HG02870 (cell line): ENCODE results near the gene VSX1.

ENCODE experiments used
- ATAC-seq: cut with Tn5 transposase; IDR thresholded peaks from one replicate; pipeline ENCODE4 v1.9.1; 2021; ENCODE audit warnings: mild to moderate bottlenecking, moderate library complexity; ENCODE audit not compliant: unreplicated experiment

The VSX1 gene

DNA sequence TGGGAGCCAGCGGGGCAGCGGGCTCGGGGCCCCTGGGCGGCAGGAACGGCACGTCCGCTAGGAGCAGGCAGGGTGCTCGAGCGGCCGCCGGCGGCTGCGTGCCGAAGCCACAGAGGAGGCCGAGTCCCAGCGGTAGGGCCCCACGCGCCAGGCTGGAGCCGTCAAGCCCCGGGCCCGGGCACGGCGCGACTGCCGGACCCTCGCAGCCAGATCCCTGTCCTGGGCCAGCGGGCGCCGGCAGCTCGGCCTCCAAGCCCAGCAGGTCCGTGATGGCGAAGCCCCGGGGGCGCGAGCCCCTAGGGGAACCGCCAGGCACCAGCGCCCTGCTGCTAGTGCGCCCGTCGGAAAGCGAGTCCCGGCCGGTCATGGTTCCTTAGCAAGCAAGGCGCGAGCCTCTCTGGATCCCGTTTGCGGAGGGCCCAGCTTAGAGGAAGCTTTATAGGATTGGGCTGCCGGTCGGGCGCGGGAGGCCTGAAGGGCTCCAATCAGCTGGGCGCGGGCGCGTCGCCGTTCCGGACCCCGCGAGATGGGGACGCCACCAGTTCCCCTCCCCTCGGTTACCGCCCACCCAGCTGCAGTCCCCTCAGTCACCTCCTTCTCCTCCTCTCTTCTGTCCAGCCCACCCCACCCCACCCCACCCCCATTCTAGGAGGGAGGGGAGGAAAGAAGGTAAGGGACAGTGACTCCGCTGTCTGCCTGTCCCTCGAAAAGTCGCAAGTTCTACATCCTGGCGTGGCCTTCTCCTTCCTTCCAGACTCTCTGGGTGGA is at the start of gene VSX1:
TSS of gene VSX1 (minus strand) at position 412 of the 768 bp plus-strand sequence. CDS start at position 367, 45 bp downstream.
- ATAC-seq: no peak

DNA sequence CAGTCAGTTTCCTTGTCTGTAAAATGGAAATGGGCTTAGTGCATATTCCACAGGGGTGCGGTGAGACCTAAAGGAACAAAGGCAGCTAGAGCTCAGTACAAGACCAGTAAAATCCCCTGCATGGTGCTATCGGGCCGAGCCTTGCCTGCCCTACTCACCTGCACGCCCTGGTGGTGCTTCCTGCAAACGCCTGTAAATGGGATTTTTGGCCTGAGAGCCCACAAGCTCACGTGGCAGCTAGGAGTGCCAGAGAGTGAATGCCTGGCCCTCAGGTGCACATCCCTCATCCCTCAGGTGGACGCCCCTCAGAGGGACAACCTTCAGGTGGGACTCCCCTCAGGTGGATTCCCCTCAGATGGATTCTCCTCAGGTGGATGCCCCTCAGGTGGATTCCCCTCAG is 48.0 kb upstream of the VSX1 start:
- no peak for ATAC-seq

DNA sequence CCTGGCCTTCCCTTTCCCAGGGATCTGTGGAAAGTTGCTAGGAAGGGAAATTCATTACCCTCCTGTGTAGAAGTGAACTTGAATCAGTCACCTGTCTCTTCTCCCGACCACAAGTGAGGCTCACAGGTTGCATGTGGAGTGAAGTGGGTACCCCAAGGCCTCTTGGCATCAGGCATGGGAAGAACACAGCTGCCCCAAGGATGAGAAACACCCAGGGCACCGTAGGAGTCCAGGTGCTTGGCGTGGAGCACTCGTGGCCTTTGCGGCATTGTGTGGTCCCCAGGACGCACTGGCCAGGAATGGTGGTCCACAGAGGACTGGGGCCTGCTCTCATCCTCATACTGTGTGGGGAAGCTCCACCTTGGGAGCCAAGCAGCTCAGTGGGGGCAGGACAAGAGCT is 47.5 kb upstream of the VSX1 start:
- ATAC-seq: no peak

DNA sequence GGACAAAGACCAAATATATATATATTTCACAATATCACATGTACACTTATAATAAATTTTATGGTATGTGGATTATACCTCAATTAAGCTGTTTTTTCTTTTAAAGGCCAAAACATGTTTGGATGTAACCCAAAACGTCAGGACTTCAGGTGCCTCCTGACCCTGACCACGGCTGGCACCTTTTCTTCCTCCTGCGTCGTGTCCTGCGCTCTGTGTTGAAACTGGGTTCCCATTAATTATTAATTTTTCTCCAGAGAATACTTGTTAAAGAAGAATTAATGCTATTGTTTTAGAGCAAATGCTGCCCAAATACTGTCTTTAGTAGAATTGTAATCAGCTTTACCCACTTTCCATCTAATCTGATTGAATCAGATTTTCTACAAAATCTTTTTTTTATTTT is 46.7 kb upstream of the VSX1 start:
- no peak for ATAC-seq

DNA sequence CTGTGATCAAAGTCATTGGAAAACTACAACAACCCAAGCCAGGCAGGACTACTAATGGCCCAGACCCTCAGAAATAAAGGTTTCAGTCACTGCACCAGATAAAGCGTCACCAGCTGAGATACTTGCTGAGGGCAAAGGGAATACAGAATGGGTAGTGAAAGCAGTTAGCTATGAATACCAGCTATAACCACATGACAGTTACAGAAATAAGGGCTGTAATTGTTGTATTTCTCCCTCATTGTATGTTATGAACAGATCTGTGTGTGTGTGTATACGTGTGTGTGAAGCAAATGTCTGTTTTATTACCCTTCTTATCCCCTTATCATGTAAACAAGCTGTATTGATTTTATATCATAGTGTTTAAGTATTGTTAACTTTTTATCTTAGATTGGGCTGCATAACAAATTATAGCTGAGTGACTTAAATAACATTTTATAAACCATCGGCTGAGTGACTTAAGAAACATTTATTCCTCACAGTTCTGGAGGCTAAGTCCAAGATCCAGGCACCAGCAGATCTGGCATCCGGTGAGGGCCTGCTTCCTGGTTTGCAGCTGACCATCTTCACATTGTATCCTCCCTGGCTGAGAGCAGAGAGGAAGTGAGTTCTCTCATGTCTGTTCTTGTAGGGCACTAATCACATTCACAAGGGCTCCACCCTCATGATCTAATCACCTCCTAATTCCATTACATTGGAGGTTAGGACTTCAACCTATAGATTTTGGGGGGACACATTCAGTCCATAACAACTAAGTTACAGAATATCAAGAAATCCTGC is 46.0 kb upstream of the VSX1 start:
- ATAC-seq: no peak

DNA sequence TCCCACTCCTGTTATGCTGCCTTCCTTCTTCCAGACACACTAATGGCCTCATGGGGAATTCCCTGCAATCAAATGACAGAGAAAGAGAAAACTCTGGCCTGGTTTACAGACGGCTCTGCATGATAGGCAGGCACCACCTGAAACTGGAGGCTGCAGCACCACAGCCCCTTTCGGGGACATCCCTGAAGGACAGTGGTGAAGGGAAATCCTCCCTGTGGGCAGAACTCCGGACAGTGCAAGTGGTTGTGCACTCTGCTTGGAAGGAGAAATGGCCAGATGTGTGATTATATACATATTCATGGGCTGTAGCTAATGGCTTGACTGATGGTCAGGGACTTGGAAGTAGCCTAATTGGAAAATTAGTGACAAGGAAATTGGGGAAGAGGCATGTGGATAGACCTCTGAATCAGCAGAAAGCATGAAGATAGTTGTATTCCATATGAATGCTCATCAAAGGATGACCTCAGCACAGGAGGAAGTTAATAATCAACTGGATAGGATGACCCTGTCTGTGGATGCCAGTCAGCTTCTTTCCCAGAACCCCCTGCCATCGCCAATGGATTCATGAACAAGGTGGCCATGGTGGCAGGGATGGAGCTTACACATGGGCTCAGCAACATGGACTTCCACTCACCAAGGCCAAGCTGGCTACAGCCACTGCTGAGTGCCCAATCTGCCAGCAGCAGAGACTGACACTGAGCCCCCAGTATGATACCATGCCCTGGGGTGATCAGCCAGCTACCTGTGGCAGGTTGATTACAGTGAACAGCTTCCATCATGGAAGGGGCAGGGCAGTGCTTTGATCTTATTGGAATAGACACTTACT is 44.5 kb upstream of the VSX1 start:
- ATAC-seq: no peak

DNA sequence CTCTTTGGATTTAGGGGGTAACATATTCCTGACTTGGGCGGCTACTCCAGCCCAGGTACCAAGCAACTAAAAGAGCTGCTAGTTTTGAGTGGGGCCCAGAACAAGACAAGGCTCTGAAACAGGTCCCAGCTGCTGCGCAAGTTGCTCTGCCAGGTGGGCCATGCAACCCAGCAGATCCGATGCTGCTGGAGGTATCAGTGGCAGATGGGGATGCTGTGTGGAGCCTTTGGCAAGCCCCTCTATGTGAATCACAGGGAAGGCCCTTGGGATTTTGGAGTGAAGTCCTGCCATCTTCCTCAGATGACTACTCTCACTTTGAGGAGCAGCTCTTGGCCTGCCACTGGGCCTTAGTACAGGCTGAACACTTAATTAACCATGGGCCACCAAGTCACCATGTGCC is 43.7 kb upstream of the VSX1 start:
- ATAC-seq: no peak

DNA sequence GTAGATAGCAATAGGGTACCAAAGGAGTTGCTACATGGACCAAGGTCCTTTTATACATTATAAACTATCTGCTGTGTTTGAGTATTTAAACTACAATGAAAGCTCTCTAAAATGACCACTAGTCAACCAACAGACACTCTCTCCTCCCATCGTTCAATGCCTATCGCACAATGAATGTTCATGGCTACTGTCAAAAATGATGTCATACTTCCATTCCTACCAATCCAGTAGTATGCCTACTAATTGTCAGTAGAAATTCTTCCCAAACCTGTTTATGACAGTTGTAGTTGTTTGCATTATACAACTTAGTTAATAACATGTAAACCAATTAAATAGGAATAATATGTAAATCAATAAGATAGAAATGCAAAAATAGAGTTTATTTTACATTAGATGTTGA is 39.0 kb upstream of the VSX1 start:
- ATAC-seq: no peak

DNA sequence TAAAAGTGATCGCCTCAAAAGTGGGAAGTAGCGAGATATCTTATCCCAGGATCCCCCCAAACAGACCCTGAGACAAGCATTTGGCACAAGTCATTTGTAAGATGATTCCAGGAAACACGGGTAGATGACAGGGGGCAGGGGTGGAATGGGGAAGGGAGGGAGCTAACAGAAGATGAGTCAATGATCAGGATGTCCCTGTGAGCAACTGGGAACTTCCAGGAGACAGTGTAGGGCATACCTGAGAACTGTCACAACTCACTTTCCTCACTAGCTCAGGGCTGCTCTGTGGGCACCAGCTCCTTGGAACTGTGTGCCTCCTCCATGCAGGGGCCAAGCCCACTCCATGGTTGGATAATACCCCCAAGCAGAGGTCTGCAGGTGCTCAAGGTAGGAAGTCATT is 38.5 kb upstream of the VSX1 start:
- ATAC-seq: no peak

DNA sequence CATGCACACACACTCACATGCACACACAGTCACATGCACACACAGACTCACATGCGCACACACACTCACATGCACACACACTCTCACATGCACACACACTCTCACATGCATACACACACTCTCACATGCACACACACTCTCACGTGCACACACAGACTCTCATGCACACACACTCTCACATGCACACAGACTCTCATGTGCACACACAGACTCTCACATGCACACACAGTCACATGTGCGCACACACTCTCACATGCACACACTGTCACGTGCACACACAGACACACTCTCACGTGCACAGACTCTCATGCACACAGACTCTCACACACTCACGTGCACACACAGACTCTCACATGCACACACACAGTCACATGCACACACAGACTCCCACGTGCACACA is 36.6 kb upstream of the VSX1 start:
- no peak for ATAC-seq

DNA sequence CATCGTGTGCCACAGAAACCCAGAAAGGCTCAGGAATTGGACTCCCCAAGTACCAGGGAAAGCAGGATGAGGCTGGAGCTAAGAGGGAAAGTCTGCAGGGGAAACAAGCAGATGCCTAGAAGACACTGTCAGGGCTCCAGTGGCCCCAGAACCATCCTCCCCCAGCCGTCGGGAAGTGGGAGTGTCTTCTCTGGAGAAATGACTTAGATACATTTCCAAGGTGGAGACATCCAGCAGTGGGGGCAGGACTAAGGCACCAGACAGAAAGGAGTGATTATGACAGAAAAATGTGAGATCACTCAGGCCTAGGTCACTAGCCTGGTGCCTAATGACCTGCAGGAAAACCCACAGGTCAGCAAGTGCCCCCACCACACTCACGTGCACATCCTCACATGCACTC is 36.0 kb upstream of the VSX1 start:
- ATAC-seq: no peak

DNA sequence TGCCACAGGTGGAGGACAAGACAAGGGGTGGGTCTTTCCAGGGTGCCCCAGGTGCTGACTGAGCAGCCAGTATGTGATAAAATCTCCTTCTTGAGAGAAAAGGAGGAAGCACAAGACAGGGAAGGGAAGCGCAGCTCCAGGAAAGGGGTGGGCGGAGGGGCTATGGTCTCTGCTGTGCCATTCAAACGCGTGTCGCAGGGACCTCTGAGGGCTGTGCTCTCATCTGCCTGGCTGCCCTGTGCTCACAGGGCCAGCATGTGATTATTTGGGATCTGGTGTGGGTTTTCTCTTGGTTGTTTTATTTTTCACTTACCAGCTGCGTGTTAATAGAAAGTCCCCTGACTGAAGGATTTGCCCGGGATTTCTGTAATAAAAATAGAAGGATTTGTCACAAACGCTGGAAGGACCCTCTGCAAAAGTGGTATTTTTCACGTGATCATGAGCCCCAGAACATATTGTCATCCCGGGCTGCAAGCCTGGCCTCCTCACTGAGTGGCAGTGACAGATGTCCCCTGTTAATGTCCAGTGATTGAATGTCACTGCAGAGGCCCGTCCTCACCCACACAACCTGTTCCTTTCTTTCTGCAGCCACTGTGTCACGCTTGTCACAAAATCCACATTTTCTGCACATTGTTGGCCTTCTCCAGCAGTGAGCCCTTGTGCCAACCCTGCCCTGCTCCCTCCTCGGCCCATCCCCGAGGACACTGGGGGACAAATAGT is 35.0 kb upstream of the VSX1 start:
- no peak for ATAC-seq

DNA sequence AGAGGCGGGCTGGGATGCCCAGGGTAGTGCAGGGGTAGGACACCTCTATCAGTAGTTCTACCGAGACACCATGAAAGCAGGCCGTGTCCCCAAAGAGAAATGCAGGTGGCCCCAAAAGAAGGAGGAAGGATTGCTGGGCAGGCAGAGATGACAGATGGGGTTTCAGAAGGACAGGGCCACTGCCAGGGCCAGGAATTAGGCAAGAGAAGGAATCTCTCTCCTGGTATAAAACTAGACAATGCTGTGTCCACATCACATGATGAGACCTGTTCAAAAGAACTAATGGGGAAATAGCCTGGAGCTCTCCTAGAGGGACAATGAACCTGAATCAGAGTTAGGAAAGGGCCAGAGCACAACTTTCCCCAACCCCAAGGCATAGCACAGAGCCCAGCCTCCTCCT is 21.6 kb upstream of the VSX1 start:
- ATAC-seq: no peak

DNA sequence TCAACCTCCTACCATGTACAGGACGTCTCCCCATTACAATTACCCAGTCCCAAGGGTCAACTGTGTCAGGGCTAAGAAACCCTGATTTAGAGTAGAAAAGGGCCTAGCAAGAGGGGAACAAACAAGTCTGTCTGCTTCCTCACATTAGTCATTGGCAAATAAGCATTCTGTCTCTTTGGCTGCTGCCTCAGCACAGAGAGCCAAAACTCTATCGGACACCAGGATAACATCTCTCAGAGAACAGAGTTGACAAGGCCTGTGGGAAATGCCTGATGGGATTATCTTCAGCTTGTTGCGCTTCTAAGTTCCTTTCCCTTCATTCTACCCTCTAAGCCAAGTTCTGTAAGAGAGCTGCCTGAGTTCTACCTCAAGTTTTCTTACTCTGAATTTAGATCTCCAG is 19.0 kb upstream of the VSX1 start:
- ATAC-seq: no peak

DNA sequence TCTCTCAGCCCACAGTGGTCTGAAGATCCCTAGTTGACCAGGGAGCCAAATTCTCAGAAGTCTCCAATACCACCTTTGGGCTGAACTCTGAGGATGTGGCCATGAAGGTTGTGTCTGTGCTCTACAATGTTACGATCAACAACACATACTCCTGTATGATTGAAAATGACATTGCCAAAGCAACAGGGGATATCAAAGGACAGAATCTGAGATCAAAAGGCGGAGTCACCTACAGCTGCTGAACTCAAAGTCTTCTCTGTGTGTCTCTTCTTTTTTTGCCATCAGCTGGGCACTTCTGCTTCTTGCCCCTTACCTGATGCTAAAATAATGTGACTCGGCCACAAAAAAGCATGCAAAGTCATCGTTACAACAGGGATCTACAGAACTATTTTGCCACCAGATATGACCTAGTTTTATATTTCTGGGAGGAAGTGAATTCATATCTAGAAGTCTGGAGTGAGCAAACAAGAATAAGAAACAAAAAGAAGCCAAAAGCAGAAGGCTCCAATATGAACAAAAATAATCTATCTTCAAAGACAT is 17.7 kb upstream of the VSX1 start:
- ATAC-seq: no peak

DNA sequence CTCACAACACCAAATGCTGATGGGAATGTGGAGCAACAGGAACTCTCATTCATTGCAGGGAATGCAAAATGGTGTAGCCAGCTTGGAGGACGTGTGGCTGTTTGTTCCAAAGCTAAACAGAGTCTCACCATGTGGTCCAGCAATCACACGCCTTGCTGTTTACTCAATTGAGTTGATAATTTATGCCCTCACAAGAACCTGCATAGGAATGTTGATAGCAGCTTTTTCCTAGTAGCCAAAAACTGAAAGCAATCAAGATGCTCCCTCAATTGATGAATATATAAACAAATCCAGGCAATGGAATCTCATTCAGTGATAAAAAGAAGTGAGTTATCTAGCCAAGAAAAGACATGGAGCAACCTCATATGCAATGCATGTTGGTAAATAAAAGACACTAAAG is 15.6 kb upstream of the VSX1 start:
- no peak for ATAC-seq

DNA sequence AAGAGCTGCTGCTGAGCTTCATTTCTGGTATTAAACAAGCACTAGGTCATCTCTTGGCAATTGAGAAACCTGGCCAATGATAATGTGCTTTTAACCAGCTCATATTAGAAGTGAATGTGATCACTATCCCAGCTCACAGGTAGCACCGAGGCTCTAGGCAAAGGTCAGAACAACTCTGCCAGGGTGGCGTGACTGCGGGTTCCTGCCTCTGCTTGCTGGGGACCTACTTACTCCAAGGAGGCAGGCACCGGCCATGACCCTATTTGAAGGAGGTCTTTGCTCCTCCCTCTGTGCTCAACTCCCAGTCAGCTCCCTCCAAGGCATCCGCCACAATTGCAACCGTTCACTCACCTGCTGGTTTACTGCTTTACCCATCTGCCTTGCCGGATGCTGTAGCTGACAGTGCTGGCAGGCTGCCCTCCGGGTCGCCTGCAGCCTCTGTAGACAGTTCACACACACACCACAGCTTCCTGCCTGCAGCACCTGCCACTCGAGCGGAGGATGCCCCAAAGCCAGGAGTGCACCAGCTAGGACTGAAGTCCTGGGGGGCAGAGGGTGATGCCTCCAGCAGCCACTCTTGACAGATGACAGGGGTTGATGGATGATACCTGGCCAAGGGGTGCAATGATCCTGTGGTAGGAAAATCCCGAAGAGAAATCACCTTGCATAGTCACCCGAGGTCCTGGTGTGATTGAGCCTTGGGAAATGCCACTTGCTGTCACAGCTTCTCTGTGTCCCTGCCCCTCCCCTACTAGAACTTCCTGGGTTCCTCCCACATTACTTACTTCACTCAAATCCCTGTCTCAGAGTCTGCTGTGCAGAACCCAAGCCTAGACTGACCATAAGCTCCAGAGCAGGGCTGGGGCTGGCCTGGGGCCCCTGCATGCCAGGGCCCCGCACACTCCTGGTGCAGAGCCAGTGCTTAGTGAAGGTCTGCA is 8.8 kb upstream of the VSX1 start:
- no peak for ATAC-seq

DNA sequence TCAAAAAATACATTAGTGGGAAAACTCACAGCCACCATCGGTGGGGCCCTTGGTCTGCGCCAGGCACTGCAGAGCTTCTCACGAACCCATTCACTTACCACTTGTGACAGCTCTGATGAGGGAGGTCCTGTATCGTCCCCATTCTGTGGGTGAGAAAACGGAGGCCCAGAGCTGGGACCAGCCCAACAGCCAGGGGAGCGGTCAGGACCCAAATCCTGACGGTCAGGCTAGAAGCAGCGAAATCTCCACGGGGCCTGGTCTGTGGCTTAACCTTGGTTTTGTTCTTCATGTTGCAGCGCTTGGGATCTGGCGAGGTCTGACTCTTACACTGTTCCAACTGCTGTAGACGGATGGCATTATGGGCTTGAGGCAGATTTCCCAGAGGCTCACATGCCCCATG is 7.7 kb upstream of the VSX1 start:
- ATAC-seq: no peak

DNA sequence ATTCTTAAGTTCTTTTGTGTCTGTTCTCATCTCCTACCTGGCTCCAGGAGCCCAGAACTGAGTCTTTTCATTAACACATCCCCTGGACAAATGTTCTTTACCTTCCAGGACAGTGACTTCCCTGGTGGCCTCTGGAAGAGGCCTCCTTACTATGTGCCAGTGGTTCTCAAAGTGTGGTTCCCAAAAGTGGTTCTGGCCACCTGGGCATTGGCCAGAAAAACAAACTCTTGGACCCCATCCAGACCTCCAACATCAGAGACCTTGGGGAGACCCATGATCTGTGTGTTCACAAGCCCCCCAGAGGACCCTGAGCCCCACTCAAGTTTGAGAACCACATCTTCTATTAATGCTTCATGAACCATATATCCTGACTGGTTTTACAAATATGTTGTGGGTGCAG is 7.2 kb upstream of the VSX1 start:
- no peak for ATAC-seq

DNA sequence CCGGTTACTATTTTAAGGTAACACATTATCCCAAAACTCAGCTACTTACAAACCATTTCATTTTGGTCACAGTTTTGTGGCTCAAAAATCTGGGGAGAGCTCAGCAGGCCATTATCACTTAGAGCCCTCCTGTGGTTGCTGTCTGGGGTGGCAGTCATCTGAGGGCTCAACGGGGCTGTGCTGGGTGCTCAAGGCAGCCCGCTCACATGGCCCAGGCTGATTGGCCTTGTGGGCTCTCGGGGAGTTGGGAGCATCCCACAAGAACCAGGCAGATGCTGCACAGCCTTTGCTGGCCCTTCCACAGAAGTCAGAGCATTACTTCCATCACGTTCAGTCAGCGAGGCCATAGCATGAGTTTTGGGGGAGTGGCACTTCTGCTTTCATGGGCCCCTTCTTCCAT is 6.3 kb upstream of the VSX1 start:
- ATAC-seq: no peak
